22Rv1 (cell line): ENCODE measurements around the gene GALNT18.

Source experiments
- ZFX ChIP-seq: fragments of 450-650 bp; IDR thresholded peaks from 2 replicates; pipeline ENCODE4 v1.6.1; 2017; ENCODE audit warnings: antibody characterized with exemption, borderline replicate concordance
- TF ChIP-seq, protein P1 (sequence below): fragments of 450-650 bp; IDR thresholded peaks from 2 replicates; pipeline ENCODE4 v1.5.1; 2017; ENCODE audit warnings: mild to moderate bottlenecking

DNA sequence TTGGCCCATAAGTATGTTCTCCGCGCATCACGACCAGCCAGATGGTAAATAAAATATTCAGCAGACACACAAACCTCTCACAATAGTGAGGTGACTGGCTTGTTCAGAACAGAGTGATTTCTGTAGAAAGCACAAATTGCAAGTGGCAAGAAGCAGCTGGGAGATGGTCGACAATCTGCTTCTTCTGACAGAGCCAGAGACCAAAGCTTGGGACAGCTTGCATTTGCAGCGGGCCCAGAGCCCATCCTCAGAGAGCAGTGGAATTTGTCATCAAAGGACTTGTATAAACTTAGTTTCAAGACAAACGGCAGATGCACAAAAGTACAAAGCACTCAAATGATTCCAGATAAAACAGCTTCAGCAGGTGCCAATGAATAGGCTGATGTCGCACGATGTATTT is 7.6 kb upstream of the GALNT18 start:
- TF ChIP-seq, protein P1, sequence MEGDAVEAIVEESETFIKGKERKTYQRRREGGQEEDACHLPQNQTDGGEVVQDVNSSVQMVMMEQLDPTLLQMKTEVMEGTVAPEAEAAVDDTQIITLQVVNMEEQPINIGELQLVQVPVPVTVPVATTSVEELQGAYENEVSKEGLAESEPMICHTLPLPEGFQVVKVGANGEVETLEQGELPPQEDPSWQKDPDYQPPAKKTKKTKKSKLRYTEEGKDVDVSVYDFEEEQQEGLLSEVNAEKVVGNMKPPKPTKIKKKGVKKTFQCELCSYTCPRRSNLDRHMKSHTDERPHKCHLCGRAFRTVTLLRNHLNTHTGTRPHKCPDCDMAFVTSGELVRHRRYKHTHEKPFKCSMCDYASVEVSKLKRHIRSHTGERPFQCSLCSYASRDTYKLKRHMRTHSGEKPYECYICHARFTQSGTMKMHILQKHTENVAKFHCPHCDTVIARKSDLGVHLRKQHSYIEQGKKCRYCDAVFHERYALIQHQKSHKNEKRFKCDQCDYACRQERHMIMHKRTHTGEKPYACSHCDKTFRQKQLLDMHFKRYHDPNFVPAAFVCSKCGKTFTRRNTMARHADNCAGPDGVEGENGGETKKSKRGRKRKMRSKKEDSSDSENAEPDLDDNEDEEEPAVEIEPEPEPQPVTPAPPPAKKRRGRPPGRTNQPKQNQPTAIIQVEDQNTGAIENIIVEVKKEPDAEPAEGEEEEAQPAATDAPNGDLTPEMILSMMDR = no peak
- no peak for TF ChIP-seq ZFX
